NCI-H526 treated with DMSO at 0.1 percent for 48 hours (cell line): Measurements from ENCODE around the gene NCEH1.
"Not testable (repeated sequence)": the region's sequence is repeated elsewhere in the genome, so short reads cannot be mapped to it uniquely, and the experiment has no call there.

Experiments
- DNase-seq: peaks from one replicate; lab custom pipeline; 2025; lab: John Stamatoyannopoulos, UW

The NCEH1 gene

DNA sequence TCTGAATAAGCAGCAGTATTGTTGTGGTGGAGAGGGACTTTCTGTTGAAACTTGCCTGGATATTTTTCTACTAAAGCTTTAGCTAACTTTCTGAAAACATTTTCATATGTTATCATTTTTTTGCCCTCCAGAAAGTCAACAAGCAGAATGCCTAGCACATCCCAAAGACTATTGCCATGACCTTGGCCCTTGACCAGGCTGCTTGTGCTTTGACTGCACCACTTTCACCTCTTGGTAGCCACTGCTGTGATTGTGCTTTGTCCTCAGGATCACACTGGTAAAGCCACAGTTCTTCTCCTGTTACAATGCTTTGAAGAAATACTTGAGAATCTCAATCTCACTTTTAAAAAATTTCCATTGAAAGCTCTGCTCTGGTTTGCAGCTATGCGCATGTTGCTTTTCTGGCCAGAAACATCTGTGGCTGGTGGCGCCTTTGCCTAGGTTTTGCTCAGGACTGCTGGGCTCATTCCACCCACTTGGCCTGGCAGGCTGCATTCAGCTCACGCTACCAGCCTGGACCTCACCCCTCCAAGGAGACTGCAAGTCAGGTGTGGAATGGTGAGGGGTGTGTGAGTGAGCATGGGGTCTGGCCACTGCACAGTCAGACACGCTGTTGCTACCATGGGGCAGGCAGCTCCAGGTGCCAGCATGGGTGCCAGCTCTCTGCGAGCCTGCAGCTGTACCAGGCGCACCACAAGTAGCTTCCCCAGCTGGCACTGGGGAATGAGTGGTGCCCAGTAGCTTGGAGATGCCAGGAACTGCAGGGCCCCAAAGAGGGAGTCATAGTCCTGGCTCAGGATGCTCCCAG, 97.8 kb downstream of the NCEH1 start:
- DNase-seq, result no peak

DNA sequence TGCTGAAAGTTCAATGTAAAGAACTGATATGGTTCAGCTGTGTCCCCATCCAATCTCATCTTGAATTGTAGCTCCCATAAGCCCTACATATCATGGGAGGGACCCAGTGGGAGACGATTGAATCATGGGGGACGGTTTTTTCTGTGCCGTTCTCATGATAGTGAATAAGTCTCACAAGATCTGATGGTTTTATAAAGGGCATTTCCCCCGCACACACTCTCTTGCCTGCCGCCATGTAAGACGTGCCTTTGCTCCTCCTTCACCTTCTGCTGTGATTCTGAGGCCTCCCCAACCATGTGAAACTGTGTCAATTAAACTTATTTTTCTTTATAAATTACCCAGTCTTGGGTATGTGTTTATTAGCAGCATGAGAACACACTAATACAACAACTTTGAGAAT, 101.1 kb downstream of the NCEH1 start:
- DNase-seq, result no peak

DNA sequence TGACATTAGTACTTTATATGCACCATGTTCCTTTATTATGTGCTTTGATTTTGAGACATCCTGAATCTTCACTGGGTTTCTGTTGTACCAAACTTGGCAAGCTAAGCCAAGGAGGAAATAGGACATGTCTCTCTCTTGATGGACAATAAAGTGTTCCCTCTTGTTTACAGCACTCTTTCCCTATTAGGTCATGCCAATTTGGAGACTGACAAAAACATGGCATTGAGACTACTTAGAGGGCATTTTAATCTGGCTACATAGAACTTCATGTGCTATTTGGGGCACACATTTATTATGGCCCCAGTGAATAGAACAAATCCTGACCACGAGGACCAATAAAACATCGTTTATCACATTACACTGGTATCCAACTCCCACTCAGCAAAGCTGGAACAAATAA, 102.3 kb downstream of the NCEH1 start:
- DNase-seq, result no peak

DNA sequence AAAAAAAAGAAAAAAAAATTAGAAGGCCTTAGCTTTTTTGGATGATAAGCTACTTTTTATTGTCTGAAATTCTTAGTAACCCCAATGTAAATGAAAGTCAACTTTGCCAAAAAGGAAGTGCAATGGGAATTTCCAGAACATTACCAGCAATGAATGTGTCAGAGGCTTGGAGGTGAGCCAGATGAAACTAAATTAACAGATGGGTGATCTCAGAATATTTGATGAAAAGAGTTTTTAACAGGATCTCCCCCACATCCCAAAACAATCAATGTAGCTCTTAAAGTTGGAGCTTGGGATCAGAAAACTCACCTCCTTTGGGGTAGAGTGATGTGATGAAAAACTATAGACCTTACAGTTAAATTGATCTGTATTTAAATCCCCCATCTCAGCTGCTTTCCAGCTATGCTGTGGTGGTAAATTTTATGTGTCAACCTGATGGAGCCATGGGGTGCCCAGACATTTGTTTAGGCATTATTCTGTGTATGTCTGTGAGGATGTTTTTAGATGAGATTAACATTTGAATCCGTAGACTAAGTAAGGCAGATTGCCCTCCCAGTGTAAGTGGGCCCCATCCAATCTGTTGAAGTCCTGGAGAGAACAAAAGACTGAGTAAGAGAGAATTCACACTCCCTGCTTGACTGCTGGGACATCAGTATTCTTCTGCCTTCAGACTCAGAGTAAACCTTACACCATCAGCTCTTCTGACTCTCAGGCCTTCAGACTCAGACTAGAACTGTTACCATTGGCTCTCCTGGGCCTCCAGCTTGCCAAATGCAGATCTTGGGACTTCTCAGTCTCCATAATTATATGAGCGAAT, 103.4 kb downstream of the NCEH1 start:
- no peak for DNase-seq

DNA sequence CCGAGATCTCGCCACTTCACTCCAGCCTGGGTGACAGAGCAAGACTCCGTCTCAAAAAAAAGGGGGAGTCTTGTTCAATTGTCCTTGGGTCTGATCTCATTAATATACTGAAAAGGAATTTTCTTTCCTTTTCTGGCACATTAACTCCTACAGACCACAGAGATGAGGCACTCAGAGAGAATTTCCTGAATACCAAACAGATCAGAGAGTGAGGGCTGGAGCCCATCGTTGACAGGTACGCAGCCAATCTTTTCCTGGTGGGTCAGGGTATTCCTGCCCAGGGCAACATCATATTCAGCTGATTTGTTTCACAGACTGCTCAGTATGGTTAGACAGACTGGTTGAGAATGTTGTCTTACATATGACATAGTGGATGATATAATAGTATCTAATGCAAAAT, 104.8 kb downstream of the NCEH1 start:
- DNase-seq, result no peak

DNA sequence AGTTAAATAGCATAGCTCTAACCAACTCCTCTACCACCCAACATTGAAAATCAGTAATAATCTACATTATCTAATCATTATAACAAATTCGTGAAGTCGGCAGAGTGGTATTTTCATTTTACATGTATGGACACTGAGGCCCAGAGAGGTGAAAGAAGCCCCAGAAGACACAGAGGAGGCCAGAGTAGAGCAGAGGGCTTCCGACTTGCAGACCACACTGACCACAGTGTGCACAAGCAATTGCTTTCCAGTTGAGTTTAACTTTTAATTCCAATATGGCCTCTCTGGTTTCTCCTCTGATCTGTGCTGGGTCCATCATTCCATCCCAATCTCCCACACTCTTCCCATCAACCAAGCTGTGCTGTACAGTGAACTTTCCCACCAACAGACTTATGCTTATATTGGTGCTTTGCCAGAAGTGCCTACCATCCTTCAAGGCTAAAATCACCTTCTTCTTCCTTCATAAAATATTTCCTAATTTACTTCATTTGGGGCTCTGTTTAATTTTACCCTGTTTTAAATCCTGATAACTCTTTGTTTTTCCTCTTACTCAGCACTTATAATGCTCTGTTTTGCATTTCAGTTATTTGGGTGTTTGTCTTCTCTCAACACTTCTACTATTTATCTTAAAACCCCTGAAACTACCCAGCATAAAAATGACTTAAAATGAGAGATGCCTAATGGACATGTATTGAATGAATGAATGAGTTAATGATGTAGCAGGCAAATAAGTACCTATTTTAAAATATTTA, 105.8 kb downstream of the NCEH1 start:
- no peak for DNase-seq

DNA sequence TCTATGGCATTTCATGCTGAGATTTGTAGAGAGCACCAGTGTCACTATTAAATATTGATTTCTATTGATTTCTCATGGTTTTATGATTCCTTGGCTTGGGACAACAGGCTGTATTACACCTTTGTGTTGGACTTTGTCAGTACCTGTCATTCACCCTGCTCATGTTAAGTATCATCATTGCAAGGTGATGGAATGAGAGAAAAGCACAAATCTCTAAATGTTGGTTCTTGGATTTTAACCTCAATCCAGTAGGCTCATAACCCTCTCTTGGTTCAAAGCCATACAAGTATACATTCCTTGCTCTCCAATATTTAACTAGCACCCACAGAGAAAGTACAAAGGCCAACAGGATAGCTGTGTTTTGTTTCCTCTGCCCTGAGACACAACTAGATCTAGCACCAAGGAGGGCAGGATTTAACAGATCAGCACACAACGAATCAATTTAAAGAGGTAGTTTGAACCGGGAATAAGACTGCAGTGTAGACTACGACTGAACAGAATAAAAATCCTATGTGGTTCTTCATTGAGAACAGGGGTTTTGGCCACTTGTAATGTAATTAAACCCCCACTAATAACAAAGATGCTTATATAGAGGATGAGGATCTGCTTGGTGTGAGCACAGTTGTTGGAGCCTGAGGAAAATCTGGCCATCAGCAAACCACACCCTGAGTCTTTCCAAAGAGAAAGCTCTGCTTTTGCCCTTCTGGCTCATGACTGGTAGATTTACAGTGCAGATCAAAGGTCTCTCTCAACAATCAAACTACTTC, 109.6 kb downstream of the NCEH1 start:
- no peak for DNase-seq

DNA sequence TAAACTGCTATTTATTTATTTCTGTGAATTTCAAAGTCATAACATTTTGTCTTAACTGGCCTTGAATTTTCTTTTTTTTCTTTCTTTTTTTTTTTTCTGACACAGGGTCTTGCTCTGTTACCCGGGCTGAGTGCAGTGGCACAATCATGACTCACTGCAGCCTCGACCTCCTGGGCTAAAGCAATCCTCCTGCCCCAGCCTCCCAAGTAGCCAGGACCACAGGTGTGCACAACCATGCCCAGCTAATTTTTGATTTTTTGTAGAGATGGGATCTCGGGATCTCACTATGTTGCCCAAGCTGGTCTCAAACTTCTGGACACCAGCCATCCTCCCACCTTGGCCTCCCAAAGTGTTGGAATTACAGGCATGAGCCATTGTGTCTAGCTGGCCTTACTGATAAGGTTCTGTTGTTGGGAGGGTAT, 110.2 kb downstream of the NCEH1 start:
- DNase-seq, result no peak

DNA sequence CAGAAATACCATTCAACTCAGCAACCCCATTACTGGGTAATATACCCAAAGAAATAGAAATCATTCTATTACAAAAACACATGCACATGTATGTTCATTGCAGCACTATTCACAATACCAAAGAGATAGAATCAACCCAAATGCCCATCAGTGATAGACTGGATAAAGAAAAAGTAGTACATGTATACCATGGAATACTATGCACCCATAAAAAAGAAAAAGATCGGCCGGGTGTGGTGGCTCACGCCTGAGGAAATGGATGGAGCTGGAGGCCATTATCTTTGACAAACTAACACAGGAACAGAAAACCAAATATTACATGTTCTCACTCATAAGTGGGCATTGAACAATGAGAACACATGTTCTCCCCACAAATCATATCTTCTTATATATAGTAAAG, 112.0 kb downstream of the NCEH1 start:
- DNase-seq, result no peak

DNA sequence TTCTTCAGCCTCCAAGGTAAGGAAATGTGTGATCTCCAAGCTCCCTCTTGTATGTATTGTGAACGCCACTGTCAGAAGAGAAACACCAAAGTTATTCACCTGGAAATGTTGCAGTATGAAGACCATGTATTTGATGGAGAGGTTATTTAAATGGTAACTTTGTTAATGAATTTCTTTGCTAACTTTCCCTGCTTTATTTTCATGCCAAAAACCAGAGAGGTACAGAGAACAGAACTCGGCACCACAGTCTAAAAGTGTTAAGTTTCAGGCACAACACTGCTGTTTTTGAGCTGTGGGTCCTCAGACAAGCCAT, 114.5 kb downstream of the NCEH1 start:
- no peak for DNase-seq

DNA sequence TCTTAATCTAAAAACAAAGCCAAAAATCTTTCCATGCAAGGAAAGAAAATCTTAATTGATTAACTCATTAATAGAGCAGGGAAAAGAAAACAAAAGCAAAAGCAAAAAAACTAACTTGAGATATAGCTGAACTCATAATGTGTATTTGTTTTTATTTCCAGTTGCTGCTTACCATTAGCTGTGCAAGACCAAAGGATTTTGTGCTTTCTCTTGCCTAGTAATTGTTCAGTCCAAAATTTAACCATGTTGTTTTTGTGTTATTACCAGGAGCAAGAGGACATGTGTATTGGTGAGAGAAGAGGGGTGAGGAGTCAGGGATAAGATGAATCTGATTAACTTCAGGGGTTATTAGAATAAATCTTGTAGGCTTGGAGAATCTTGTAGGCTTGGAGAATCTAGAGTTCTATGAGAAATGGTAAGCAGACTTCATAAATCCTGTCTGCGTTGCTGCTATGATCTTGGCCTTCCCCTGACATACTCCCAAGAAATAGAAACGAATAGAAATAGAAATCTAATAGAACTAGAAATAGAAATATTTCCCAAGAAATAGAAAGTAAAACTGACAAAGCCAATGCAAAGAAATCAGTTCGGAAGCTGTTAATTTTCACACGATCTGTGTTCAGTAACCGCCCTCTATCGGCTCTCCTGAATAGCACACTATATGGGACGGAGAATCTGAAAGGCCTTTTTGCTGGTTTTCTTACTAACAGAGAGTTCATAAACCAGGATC, 115.0 kb downstream of the NCEH1 start:
- peak; percentile 40 for DNase-seq

DNA sequence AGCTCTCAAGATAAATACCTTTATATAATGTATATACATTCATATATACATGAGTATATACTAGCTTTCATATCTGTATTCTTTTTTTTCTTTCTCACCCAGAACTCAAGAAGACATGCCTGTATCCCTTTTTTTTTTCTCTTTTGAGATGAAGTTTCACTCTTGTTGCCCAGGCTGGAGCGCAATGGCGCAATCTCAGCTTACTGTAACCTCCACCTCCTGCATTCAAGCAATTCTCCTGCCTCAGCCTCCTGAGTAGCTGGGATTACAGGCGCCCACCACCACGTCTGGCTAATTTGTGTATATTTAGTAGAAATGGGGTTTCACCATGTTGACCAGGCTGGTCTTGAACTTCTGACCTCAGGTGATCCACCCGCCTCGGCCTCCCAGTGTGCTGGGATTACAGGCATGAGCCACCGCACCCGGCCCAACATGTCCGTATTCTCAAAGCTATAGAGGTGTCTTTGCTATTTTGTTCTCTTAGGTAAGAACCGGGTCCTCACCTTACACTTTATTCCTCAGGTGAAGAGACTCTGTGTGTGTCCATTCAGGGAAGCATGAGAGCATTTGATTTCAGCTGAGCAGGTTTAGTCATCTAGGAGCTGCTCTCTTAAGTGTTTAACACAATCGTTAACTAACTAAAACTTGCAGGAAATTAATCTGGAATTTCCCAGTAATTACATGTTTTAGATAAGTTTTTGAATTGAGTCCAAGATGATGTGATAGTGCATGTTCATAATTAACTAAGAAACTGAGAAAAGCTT, 115.8 kb downstream of the NCEH1 start:
- DNase-seq, result not testable (repeated sequence)

DNA sequence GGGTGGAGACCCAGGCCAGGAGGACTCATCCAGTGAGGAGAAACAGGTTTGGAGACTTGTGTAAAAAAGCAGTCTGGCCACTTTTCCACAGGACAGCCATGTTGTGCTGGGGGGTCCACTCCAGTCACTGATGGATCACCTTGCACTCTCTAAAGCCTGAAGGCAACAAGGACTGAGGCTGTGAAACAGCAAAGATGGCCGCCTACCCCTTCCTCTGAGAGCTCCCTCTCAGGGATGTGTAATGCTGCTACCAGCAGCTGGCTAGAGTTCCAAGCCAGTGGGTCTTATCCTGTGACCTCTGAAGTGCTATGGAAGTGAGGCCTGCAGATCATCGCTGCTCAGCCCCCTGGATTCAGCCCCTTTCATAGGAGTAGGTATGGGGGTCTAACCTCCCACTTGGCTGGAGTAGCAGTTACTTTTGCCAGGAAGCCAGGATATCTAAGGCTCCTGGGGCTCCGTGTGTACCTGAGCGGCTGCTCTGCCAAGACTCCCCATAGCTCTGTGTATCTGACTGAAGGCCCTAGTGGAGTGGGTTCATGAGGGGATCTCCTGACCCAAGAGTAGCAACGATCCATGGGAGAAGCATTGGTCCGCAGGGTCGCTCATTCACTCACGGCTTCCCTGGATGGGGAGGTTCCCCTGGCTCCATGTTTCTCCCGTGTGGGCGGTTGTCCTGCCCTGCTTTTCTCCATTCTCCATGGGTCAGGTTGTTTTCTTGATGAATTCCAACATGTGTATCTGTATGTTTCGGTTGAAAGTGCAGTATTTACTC, 117.8 kb downstream of the NCEH1 start:
- DNase-seq, result no peak

DNA sequence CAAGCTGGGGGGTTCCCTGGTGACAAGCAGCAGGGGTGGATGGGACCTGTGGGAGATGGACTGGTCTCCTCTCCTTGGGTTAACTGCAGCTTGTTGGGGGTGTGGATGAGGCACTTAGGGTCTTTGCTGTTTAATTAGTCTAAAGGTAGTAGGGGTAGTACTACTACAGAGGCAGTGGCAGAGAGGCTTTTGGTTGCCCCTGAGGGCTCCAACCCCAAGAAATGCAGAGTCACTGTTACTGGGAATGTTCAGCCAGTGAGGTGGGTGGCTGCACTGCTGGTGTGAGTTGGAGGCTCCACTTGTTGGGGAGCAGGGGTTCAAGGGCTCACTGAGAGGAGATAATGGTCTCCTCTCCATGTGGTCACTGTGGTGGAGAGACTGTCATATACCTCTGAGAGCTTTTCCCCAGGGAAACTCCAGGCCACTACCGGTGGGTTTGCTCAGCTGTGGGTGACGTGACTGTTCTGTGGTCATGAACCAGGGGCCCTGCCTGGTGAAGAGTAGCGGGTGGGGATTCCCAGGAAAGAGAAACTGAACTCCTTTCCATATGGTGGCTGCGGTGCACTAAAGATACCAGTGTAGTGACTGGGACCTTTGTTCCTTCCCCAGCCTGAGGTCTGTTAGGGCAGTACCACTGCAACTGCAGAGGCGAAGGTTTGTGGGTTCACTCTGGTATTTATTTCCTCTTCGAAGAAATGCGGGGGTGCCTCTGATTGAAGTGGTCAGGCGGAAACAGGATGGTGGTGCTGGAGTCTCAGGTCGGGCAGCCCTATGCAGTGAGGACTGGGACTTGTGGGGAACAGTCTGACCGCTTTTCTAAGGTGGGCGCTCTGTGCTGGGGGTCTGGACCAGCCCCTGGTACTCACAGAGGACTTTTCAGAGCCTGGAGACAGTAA, 118.7 kb downstream of the NCEH1 start:
- DNase-seq, result no peak

DNA sequence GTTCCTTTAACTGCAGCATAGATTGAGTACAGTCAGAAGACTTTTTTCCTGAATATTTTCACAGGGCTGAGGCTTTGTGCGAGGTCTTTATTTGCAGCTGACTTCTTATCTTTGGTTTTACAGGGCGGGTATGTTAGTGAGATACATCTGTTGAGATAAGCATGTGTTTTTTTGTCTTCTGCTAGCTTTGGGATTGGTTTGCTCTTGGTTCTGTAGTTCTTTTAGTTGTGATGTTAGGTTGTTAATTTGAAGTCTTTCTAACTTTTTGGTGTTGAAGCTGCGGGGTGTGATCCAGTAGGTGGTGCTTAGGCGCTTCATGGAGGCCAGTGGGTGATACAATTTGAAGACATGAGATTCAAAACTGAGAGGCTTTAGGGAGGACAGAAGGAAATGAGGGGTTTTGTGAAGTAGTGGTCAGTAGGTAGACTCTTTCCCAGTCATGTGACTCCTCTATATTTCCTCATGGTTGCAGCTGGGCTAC, 119.7 kb downstream of the NCEH1 start:
- no peak for DNase-seq

DNA sequence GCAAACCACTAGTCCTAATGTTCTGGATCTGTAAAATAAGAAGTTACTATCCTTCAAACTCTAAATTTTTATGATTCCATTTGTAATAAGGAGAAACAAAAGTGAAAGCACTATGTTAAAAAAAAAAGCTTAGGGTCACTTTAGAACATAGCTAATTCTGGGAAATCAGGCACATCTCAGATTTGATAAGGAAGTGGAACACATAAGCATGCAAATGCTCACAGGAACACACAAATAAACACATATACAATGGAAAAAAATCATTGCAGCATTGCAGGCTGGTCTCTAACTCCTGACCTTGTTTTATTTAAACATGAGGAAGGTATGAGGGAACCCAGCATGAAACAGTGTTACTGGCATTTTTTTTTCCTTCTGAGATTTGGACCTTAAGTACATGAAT, 124.4 kb downstream of the NCEH1 start:
- DNase-seq, result no peak

DNA sequence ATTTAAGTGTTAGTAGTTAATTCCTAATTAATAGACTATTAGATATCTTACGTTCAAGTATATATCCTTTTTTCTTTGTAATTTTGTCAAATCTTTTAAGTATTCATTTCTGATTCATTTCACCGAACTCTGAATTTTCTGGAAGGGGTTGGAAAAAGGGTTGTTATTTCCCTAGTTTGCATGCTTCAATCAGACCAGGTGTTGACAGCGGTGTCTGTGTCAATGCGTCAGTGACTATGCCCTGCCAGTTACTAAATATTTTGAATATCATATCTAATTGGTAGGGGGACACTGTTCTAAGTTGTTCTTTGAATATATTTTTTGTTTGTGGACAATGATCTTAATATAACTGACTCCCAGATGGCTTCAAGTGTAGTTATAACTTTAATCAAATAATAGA, 124.9 kb downstream of the NCEH1 start:
- DNase-seq, result no peak

DNA sequence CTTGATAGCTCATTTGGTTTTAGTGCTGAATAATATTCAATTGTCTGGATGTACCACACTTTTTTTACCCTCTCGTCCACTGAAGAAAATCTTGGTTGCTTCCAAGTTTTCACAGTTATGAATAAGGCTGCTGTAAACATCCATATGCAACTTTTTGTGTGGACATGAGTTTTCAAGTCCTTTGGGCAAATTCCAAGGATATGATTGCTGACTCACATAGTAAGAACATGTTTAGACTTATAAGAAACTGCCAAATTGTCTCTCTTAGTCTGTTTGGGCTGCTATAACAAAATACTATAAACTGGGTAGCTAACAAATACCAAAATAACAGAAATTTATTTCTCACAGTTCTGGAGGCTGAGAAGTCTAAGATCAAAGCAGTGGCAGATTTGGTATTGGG, 128.2 kb downstream of the NCEH1 start:
- no peak for DNase-seq

DNA sequence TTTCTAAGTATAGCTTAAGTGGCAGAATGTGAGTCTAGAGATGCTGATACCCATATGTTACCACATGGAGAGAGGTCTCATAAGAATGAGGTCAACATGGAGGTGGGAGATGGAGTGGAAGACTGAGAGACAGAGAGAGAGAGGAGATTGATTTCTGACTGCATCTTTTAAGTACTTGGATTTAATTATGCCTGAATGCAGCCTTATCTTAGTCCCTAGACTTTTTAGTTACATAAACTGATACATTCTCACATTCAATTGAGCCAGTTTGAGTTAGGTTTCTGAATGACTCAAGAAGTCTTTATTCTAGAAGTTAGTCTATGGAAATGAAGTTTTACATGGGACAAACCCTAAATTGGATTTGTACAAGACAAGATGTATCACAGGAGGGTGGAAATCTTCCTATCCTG, 129.1 kb downstream of the NCEH1 start:
- no peak for DNase-seq
